Right atrium auricular region (tissue), 2 donors: ENCODE results near the gene TYMP. TPM values are rescaled to one million over a fixed set of nuclear protein-coding genes. Genes with fewer than 3 reads are reported as not detected.

Experiments
- DNase-seq: peaks from one replicate; pipeline ENCODE4 v3.0.0-alpha.2; 2019; ENCODE audit warnings: low spot score
- H3K27ac ChIP-seq, 2 donors: fragments of 200-600 bp; sonication (generic); 1 replicate in 1 of 2; 2 replicates in 1 of 2; pipeline ENCODE4 v1.5.1; 2016 to 2019
- H3K27me3 ChIP-seq, 2 donors: fragments of 200-600 bp; sonication (generic); one replicate each; pipeline versions ENCODE4 v1.5.1 to v1.6.0; 2017 to 2019
- H3K36me3 ChIP-seq: fragments of 200-600 bp; sonication (generic); one replicate; pipeline ENCODE4 v1.5.1; 2016
- H3K4me1 ChIP-seq, 2 donors: fragments of 200-600 bp; sonication (generic); one replicate each; pipeline versions ENCODE4 v1.5.1 to v1.6.0; 2017 to 2019
- H3K4me3 ChIP-seq, 2 donors: fragments of 200-600 bp; sonication (generic); 1 replicate in 1 of 2; 2 replicates in 1 of 2; pipeline ENCODE4 v1.5.1; 2017 to 2019; ENCODE audit warnings: mild to moderate bottlenecking in 1 of 2, moderate library complexity in 1 of 2
- H3K9me3 ChIP-seq, 2 donors: fragments of 200-600 bp; sonication (generic); one replicate each; pipeline ENCODE4 v1.5.1; 2019
- CTCF ChIP-seq, 2 donors: fragments of 200-600 bp; sonication (generic); IDR thresholded peaks; one replicate each; pipeline ENCODE4 v1.5.1; 2019; ENCODE audit warnings: antibody characterized with exemption in 2 of 2
- total RNA-seq, 2 donors: library from RNA; depleted of rRNA; stranded (reverse); fragments of >200 nt; gene quantifications; one replicate each; pipeline ENCODE4 v1.1.0, GENCODE V29; 2016

Gene TYMP
- total RNA-seq, 2 donors from 2014 or later = 9.1 to 35.8 TPM

- Histone ChIP-seq H3K9me3 (no peaks in the 10 kb centered on the region), H3K4me3 (no peak overlapping the region), H3K27me3 (no peaks in the 10 kb centered on the region), H3K4me1 (peaks cover 0 to 33% of the 10 kb centered on the region in 2 donors), H3K36me3 (peaks cover 32% of the 10 kb centered on the region), H3K27ac (no peak overlapping the region)
- no peak for DNase-seq
- no peak for TF ChIP-seq CTCF (IDR thresholded peaks at IDR 0.05)
Measured at GRCh38 chr22:50505276-50505775, 24.5 kb downstream of the TYMP start.

- DNase-seq = no peak
- Histone ChIP-seq H3K27ac (no peak overlapping the region), H3K27me3 (no peaks in the 10 kb centered on the region), H3K9me3 (no peaks in the 10 kb centered on the region), H3K36me3 (peaks cover 32% of the 10 kb centered on the region), H3K4me1 (peaks cover 0 to 33% of the 10 kb centered on the region in 2 donors), H3K4me3 (no peak overlapping the region)
- no peak for TF ChIP-seq CTCF (IDR thresholded peaks at IDR 0.05)
Measured at GRCh38 chr22:50504369-50505211, 25.2 kb downstream of the TYMP start.

GRCh38 chr22:50503475-50504145 is 26.2 kb downstream of the TYMP start:
- DNase-seq = no peak
- H3K4me3 ChIP-seq = no peak overlapping the region
- H3K36me3 ChIP-seq = peaks cover 32% of the 10 kb centered on the region

GRCh38 chr22:50502628-50503474 is 27.0 kb downstream of the TYMP start:
- DNase-seq = no peak
- Histone ChIP-seq H3K27ac (no peak overlapping the region), H3K4me3 (no peak overlapping the region), H3K4me1 (peaks cover 0 to 24% of the 10 kb centered on the region in 2 donors), H3K9me3 (no peaks in the 10 kb centered on the region), H3K27me3 (no peaks in the 10 kb centered on the region), H3K36me3 (peaks cover 32% of the 10 kb centered on the region)
- no peak for TF ChIP-seq CTCF (IDR thresholded peaks at IDR 0.05)

More at GRCh38 chr22:50503475-50504145, 26.2 kb downstream of the TYMP start:
- H3K27me3 ChIP-seq = no peaks in the 10 kb centered on the region
- H3K9me3 ChIP-seq = no peaks in the 10 kb centered on the region
- H3K27ac ChIP-seq = no peak overlapping the region
- TF ChIP-seq CTCF (IDR thresholded peaks at IDR 0.05) = no peak
- peaks cover 0 to 24% of the 10 kb centered on the region in 2 donors for H3K4me1 ChIP-seq

- H3K27ac ChIP-seq = no peak overlapping the region
- TF ChIP-seq CTCF (IDR thresholded peaks at IDR 0.05) = no peak
Measured at GRCh38 chr22:50502096-50502495, 27.7 kb downstream of the TYMP start.

More at GRCh38 chr22:50502096-50502495, 27.7 kb downstream of the TYMP start:
- Histone ChIP-seq H3K9me3 (no peaks in the 10 kb centered on the region), H3K4me3 (no peak overlapping the region), H3K36me3 (peaks cover 32% of the 10 kb centered on the region), H3K27me3 (no peaks in the 10 kb centered on the region), H3K4me1 (peaks cover 0 to 24% of the 10 kb centered on the region in 2 donors)
- no peak for DNase-seq
